ENCODE data around the gene SLC38A8.

DNA sequence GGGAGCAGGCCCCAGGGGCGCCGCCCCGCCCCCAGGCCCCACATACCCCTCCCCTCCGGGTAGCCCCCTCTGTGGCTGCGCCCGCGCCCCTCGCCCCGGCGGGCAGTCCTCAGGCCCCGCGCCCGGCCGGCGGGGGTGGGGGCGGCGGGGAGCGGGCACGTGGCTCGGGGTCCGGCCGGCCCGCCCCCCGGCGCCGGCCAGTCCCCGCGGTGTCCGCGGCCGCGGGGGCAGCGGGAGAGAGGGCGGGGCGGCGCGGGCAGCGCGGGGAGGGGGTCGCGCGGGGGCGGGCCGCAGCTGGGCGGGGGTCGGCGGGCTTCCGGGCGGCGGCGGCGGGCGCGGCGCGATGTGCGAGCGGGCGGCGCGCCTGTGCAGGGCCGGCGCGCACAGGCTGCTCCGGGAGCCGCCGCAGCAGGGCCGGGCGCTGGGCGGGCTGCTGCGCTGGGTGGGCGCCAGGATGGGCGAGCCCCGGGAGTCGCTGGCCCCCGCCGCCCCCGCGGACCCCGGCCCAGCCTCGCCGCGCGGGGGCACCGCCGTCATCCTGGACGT lies 74.2 kb downstream of the SLC38A8 start:
- TF ChIP-seq POLR2A (IDR thresholded peaks at IDR 0.05; ENCODE audit: low read length) (no peak), ESRRA (IDR thresholded peaks at IDR 0.05; ENCODE audit: borderline replicate concordance, low read length) (no peak), JUN (IDR thresholded peaks at IDR 0.05) (no peak), SMC3 (IDR thresholded peaks at IDR 0.05) (no peak), RFX5 (IDR thresholded peaks at IDR 0.05) (no peak), KDM1A (IDR thresholded peaks at IDR 0.05; ENCODE audit: low read depth) (no peak)
- TF ChIP-seq, protein P1, sequence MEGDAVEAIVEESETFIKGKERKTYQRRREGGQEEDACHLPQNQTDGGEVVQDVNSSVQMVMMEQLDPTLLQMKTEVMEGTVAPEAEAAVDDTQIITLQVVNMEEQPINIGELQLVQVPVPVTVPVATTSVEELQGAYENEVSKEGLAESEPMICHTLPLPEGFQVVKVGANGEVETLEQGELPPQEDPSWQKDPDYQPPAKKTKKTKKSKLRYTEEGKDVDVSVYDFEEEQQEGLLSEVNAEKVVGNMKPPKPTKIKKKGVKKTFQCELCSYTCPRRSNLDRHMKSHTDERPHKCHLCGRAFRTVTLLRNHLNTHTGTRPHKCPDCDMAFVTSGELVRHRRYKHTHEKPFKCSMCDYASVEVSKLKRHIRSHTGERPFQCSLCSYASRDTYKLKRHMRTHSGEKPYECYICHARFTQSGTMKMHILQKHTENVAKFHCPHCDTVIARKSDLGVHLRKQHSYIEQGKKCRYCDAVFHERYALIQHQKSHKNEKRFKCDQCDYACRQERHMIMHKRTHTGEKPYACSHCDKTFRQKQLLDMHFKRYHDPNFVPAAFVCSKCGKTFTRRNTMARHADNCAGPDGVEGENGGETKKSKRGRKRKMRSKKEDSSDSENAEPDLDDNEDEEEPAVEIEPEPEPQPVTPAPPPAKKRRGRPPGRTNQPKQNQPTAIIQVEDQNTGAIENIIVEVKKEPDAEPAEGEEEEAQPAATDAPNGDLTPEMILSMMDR (IDR thresholded peaks at IDR 0.05), result no peak
- TF ChIP-seq, protein P2, sequence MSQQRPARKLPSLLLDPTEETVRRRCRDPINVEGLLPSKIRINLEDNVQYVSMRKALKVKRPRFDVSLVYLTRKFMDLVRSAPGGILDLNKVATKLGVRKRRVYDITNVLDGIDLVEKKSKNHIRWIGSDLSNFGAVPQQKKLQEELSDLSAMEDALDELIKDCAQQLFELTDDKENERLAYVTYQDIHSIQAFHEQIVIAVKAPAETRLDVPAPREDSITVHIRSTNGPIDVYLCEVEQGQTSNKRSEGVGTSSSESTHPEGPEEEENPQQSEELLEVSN (IDR thresholded peaks at IDR 0.05; ENCODE audit: borderline replicate concordance, low read depth), result no peak
- TF ChIP-seq, protein P3, sequence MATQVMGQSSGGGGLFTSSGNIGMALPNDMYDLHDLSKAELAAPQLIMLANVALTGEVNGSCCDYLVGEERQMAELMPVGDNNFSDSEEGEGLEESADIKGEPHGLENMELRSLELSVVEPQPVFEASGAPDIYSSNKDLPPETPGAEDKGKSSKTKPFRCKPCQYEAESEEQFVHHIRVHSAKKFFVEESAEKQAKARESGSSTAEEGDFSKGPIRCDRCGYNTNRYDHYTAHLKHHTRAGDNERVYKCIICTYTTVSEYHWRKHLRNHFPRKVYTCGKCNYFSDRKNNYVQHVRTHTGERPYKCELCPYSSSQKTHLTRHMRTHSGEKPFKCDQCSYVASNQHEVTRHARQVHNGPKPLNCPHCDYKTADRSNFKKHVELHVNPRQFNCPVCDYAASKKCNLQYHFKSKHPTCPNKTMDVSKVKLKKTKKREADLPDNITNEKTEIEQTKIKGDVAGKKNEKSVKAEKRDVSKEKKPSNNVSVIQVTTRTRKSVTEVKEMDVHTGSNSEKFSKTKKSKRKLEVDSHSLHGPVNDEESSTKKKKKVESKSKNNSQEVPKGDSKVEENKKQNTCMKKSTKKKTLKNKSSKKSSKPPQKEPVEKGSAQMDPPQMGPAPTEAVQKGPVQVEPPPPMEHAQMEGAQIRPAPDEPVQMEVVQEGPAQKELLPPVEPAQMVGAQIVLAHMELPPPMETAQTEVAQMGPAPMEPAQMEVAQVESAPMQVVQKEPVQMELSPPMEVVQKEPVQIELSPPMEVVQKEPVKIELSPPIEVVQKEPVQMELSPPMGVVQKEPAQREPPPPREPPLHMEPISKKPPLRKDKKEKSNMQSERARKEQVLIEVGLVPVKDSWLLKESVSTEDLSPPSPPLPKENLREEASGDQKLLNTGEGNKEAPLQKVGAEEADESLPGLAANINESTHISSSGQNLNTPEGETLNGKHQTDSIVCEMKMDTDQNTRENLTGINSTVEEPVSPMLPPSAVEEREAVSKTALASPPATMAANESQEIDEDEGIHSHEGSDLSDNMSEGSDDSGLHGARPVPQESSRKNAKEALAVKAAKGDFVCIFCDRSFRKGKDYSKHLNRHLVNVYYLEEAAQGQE (IDR thresholded peaks at IDR 0.05), result no peak
